Activated CD4-positive, alpha-beta T cell treated with anti-CD3 and anti-CD28 coated beads, Interleukin-2, amount 50 U/mL, for 48 hours (primary cell): ENCODE data around the gene FEM1B.

Source experiments
- DNase-seq, 2 experiments: peaks; one replicate each; pipeline ENCODE4 v3.0.0-alpha.2; 2020

The FEM1B gene

DNA sequence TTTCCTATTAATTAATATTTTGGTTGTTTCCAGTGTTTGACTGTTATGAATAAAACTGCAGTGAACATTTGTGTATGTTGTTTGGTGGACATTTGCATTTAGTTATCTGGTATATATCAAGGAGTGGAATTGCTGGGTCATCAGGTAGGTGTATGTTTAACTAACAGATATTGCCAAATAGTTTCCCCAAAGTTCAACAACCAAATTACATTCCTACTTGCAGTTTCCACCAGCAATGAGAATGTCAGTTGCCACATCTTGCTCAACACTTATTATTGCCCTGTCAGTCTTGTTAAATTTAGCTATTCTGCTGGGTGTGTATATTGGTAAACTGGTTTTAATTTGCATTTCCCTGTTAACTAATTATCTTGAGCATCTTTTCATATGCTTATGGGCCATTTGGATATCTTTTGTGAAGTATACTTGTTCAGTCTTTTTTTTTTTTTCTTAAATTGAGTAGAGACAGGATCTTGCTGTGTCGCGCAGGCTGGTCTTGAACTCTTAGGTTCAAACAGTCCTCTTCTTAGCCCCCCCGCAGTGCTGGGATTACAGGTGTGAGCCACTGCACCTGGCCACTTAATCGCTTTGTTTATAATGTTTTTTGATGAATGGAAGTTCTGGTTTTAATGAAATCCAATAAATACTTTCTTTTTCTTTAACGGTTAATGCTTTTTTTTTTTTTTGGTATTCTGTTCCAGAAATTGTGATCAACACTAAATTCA lies 7.9 kb downstream of the FEM1B start:
- no peak for DNase-seq

DNA sequence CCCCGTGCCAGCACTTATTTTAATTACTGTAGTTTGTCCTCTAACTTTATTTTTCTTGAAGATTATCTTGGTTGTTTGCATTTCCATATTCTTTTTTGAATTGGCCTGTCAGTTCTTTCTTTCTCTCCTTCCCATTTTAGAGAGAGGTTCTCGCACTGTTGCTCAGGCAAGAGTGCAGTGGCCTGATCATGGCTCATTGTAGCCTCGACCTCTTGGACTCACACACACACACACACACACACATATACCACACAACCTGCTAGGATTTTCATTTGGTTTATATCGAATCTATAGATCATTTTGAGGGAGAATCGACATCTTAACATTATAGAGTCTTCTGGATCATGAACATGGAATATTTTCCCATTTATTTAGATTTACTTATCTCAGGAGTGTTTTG lies 8.7 kb downstream of the FEM1B start:
- DNase-seq, result no peak

DNA sequence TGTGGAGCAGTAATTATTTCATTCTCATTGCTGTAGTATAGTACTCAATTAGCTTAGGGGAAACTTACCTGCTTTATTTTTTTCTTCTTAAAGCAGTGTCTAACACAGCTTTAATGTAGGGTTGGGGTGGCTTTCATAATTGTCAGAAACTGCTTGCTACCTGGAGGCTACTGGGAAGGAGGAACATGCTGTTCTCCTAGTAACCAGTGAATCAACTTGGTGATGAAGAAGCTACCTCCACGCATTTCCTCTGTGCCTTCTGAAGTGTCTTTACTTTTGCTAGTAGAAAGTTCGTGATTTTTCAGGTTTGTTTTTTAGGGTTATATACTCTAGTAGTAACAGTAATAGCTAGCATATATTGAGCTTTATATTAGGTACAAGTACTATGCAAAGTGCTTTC lies 11.5 kb downstream of the FEM1B start:
- DNase-seq, result no peak

DNA sequence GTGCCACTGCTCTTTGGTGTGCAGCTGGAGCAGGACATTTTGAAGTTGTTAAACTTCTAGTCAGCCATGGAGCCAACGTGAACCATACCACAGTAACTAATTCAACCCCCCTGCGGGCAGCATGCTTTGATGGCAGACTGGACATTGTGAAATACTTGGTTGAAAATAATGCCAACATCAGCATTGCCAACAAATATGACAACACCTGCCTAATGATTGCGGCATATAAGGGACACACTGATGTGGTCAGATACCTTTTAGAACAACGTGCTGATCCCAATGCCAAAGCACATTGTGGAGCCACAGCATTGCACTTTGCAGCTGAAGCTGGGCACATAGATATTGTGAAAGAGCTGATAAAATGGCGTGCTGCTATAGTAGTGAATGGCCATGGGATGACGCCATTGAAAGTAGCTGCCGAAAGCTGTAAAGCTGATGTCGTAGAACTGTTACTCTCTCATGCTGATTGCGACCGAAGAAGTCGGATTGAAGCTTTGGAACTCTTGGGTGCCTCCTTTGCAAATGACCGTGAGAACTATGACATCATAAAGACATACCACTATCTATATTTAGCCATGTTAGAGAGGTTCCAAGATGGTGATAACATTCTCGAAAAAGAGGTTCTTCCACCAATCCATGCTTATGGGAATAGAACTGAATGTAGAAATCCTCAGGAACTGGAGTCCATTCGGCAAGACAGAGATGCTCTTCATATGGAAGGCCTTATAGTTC lies 12.2 kb downstream of the FEM1B start:
- no peak for DNase-seq

DNA sequence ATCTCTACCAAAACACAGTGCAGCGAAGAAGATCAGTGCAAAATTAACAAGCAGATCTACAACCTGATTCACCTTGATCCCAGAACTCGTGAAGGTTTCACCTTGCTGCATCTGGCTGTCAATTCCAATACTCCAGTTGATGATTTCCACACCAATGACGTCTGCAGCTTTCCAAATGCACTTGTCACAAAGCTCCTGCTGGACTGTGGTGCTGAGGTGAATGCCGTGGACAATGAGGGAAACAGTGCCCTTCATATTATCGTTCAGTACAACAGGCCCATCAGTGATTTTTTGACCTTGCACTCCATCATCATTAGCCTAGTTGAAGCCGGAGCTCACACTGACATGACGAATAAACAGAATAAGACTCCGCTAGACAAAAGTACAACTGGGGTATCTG lies 13.2 kb downstream of the FEM1B start:
- DNase-seq, result no peak

DNA sequence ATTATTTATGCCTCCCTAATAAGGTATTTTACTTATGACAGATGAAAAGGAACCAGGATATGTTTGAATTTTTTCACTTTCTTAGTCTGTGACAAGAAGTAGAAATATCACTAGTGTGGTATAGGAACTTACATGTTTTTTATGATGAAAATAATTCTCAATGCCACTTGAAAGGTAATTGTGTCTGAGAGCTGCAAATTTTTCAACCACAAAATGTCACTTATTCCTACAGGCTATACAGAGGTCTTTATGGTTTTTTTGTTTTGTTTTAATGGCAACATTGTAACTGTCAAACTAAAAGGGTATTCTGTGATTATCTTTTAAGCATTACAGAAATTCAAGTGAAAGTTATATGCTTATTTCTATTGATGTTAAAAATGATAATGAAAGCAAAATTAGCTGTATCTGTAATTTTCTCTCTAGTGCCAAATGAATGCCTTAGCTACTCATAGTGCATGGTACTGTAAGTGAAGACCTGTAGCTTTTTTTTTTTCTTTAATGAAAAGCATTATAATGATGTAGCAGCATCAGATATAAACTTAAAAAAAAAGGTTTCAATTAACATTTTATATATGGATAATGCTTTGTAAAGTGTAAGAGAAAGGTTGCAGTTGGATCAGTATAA lies 14.7 kb downstream of the FEM1B start:
- no peak for DNase-seq

DNA sequence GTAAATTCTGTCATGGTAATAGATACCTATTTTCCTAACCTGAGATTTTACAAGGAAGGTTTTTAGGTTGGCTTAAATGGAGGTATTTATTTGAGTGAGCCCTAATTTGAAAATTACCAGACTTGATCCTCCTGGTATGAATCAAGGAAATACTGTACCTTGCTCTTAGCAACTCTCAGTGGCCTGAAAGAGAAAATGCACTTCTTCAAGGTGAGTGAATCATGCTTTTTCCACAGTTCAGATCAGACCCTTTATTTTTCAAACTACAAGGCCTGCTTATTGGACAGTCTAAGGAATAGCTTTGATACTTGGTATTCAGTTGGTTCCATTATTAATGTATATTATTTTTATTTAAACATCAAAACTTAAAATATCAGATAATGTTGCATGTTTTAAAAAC lies 15.4 kb downstream of the FEM1B start:
- DNase-seq, result no peak

DNA sequence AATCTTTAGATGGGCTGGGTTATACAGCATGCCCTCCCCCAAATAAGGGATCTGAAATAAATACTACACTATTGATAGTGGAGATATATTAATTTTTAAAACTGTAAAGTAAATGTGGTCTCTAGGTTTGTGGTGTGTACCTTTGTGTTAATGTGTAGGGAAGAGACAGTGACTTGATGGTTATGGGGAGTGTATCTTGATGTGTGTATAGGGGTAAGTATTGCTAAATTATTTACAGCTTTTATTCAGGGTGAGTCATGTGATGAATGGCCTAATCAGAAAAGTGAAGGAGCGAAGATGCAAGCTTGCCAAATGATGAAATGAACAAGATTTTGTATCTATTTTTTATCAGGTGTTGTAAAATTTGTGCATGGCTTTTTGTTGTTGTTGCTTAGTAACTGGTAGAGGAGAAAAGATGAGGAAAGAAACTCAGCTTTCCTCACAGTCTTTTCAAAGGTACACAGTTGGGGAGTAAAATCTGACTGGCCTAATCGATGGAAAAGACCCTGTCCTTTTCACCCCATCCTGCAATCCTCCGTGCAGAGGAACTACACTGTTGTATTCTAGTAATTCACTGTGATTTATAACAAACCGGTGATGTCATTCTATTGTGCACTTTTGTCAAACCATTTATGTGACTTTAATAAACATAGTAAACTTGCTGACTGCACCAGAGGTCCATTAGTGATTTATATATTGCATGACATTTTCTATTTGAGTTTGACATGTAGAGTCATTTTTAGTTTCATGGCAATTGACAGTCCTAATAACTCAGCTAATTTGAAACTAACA lies 17.7 kb downstream of the FEM1B start:
- no peak for DNase-seq

DNA sequence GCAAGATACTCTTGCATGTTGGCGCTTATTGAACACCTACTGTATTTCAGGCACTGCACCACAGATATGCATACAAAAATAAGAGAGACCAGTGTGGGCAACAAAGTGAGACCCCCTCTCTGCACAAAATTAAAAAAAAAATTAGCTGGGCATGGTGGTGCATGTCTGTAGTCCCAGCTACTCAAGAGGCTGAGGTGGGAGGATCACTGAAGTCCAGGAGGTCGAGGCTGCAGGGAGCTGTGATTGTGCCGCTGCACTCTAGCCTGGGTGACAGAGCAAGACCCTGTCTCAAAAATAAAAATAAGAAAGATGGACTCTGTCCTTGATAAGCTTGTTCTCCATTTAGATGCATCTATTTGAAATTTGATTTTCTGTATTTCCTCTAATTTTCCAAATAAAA lies 20.8 kb downstream of the FEM1B start:
- no peak for DNase-seq

DNA sequence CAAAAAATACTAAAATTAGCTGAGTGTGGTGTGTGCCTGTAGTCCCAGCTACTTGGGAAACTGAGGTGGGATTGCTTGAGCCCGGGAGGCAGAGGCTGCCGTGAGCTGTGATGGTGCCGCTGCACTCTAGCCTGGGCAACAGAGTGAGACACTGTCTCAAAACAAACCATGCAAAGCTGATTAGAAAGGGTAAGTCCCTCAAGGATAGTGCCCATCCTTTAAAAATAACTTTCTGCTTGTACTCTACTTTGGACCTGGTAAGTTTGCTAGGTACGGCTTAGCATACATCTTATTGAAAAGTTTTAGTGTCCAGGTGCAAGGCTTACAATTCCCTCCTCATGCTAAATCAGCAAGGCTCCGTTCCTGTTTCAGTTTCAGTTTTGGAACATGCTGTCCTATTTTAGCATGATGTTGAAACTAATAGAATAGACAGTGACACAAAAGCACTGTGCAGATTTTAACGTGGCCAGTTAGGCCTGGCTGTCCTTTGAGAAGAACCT lies 21.4 kb downstream of the FEM1B start:
- no peak for DNase-seq

DNA sequence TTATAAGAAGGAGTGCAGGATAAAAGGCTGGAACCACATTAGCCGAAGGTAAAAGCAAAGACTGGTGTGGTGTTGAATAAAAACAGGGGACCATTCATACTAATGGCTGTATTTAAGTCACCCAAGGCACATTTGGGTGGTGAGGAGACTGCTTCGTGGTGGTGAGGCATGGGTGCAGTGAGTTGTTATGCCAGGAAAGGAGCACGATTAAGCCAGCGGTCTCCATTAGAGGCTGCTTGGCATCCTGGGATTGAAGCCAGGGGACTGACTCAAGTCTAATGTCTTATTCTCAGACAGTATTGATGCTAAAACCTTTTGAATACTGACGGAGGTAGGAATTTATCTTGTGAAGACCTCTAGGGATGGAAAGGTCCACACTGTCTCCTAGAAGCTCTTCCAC lies 21.9 kb downstream of the FEM1B start:
- no peak for DNase-seq

DNA sequence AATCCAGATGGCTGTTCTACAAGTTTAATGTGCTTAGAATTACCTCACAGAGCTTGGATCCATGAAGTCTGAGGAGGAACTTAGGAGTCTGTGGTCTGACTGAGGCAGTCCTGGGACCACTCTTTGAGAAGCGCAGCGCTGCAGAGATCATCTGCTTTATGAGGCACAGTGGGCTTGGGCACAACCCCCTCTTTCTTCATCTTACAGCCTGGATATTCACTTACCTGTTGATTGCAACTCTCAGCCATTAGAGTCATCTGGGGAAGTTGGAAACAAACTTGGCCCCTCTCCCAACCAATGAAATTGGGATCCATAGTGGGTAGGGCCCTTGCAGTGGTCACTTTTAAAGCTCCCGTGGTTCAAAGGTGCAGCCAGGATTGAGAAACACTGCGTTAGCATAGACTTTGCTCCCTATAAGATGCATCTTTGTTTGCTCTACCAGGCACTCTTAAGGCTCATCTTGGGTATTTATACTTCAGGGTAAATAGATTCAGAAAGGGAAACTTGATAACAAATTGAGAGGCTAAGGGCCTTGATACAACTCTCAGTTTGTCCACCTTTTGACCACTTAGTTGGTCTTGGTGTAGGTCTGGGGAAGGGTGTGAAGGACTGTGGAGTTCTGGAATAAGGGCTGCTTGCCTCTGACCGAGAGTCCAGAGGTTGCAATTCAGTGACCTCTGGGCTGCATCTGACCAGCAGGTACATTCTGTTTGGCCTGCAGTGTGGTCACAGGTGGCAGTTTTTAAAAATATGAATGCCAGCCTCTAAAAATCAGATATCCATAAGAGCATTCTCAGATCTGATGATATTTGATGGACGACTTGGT lies 22.8 kb downstream of the FEM1B start:
- no peak for DNase-seq

DNA sequence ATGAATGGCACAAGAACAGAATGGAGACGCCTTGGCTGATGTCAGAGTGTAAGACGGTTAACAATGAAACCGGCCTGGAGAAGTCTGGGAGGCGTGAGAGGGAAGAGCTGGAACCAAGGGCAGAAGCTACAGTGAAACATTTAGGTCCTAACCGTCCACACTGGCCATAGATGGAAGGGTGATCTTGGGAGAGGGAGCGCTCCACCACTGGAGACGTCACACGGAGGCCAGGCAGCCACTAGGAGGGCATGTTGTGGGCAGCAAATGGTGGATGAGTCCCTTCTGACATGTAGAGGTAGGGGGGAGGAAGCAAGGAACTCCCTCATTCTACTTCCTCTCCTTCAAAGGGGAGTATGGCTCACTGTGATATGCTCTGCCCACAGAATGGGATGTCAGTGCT lies 23.8 kb downstream of the FEM1B start:
- DNase-seq, result no peak

DNA sequence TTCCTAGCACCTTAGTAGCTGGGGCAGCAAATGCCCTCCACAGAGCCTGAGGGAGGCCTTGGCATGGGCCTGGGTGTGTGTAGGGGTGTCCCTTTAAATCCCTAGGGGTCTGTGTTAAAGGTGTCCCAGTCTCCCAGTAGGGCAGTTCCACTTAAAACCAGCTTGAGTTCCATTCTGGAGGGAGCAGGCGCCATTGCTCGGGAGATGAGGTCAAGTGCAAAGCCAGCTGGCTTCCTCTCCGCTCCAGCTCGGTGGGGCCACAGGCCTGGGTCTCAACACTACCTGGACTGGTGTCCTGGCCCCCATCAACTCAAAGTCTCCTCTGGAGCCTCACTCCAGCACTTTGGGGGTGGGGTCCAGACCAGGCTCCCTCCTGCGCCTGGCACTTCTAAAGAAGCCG lies 25.2 kb downstream of the FEM1B start:
- DNase-seq, result no peak

DNA sequence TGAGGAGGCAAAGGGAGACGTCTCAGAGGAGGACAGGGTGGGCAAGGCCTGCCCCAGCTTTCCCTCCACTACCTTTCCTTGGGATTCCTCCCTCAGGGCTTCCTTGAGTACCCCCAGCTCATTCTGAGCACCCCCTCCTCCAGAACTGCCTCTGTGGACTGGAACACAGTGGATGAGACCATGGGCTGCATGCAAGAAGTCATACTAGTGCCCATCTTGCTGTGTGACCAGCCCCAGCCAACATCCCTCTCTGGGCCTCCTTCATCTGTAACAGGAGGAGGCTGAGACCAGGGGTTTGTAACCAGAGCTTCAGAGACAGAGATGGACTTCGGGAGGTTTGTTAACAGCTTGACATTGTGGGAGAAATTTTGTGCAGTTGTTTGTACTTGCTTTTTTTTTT lies 25.6 kb downstream of the FEM1B start:
- DNase-seq, result no peak

DNA sequence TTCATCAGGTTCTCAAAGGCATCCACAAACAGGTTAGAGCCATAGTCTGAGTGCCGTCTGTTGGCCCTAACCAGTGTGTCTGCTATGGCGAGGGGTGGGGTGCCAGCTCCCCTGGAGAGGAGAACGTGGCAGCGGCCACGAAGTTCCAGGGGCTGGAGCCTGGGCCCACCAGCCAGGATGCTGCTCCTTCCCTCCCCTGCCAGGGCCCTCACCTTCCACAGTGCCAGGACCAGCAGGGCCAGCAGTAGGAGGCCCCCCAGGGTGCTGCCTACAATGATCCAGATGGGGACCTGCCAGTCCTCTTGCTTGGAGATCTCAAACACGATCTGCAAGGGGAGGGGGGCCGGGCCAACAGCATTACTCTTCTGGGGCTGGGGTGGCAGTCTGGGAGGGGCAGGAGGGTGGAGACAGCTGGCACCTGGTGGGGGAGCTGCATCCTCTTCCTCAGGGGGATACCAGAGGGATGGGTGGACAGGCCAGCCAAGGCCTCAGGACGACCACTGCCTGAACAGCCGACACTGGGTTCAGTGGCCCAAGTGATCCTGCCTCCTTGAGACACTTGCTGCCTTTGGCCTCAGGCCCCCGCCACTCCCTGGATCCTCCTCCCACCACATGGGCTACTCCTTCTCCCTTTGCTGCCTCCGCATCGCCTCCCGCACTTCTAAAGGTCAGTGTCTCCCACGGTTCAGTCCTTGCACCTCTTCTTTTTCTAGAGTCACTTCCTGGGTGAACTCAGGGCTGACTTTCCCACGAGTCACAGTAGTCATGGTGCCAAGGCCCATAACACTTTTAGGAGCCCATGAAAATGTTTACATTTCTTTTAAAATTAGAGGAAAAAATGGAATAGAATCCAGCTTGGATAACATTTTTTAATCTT lies 26.3 kb downstream of the FEM1B start:
- no peak for DNase-seq

DNA sequence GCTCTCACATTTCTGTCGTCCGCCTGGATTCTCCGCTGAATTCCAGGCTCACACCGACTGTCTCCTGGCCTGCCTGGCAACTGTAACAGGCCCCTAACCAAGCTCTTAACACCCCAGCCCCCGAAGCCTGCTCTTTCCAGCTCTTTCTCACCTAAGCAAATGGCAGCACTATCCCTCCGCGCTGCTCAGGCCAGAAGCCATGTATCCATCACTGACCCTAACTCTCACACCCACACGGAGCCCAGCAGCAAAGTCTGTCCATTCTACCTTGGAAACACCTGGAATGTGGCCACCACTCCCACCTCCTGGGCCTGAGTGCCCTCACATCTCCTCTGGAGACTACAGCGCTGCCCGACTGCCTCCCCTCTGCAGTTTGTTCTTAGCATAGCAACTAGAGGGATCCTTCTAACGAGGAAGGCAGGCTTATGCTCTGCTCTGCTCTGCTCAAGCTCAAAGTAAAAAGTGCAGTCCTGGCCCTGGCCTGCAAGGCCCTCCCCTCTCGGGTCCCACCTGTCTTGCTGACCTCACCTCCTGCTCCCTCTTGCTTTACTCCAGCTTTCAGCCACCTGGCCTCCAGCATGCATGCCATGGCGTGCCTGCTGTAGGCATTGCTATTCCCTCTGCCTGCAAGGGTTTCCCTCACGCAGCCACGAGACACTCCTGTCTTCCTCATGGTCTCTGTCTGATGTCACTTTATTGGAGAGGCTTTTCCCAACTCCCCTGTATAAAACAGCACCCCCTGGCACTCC lies 27.2 kb downstream of the FEM1B start:
- no peak for DNase-seq

DNA sequence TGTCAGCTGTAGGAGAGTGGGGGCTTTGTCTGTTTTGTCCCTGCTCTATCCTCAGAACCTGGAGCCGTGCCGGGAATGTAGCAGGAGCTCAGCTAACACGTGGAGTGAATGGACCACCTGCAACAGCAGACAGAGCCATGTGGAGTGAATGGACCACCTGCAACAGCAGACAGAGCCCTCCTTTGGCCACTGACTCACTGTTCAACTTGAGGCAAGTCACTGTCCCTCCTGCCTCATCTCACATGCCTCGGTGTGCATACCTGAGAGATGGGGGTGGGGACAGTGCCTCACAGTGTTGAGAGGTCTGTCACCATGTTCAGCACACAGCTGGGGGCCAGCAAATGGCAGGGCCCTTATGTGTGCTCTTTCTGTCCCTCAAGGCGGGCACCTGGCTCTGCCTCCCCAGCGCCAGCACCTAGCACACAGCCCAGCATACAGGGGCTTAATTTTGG lies 27.9 kb downstream of the FEM1B start:
- no peak for DNase-seq

DNA sequence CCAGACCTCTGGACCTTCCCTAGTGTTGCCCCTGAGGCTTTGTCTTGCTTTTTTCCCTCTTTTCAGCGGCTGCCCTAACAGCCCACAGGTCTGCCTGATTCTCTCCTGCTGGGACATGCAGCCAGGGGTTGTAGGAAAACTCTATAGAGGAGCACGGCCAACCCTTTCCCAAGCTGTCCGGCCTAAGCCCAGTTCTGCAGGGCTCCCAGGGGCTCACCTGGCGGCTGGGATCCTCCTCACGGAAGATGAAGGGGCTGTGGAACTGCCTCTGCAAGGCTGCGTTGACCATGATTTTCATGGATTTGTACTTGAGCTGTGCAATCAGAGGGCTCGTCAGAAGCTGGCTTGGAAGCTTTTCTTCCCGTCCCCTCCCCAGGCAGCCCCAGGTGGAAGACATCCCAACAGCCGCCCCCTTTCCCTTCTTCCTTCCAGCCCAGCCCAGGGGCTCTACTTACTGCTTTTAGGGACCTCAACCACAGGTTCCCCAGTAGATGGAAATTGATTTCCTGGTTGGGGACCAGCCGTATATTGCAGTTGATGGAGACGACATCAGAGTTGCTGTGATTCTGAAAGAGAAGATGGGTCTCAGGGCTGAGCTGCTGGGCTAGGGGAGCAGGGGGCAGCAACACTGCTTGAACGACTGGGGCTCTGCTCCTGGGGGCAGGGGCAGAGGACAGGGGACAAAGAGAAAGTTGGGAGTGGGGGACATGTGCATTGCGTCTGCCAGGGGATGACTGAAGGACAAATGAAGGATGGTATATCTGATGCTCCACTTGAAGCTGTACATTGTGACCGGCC lies 29.8 kb downstream of the FEM1B start:
- DNase-seq, result peak in 1 of 2 experiments; percentile 2

DNA sequence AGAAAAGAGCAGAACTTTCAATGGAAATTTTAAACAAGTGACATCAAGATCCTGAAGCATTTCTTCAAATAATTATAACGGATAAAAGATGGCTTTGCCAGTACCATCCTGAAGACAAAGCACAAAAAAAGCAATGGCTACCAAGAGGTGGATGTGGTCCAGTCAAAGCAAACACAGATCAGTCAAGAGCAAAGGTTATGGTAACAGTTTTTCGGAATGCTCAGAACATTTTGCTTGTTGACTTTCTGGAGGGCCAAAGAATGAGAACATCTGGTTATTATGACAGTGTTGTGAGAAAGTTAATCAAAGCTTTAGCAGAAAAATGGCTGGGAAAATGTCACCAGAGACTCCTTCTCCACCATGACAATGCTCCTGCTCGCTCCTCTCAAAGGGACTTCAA lies 31.5 kb downstream of the FEM1B start:
- DNase-seq, result no peak
